ENCODE measurements around the gene NLRP11. TPM values are rescaled to one million over a fixed set of nuclear protein-coding genes. Genes with fewer than 3 reads are reported as not detected.

NLRP11 gene
- total RNA-seq, 1 experiment from 2014 or later, result 0.52 TPM

DNA sequence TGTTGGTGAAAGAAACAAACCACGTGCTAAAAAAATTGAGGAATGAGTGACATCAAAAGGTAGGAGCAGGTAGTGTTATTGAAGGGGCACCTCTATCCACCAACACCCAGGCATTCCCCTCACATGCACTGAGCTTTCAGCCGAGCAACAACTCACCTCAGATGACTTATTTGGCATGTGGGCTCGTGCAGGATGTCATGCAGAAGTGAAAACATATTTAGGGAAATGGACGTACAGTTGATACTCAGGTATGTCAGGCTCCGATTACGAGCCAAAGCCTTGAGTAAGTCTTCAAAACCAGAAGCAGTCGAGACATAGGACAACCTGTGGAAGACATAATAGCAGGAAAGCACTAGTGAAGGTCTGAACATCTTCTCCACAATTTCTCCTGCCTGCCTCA lies 30.4 kb downstream of the NLRP11 start:
- TF ChIP-seq, protein P1, sequence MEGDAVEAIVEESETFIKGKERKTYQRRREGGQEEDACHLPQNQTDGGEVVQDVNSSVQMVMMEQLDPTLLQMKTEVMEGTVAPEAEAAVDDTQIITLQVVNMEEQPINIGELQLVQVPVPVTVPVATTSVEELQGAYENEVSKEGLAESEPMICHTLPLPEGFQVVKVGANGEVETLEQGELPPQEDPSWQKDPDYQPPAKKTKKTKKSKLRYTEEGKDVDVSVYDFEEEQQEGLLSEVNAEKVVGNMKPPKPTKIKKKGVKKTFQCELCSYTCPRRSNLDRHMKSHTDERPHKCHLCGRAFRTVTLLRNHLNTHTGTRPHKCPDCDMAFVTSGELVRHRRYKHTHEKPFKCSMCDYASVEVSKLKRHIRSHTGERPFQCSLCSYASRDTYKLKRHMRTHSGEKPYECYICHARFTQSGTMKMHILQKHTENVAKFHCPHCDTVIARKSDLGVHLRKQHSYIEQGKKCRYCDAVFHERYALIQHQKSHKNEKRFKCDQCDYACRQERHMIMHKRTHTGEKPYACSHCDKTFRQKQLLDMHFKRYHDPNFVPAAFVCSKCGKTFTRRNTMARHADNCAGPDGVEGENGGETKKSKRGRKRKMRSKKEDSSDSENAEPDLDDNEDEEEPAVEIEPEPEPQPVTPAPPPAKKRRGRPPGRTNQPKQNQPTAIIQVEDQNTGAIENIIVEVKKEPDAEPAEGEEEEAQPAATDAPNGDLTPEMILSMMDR (conservative IDR thresholded peaks at IDR 0.05; ENCODE audit: low read depth, low read length), result no peak
- TF ChIP-seq EZH2 (IDR thresholded peaks at IDR 0.05; ENCODE audit: borderline replicate concordance, low read depth, low read length, poor library complexity, severe bottlenecking), result no peak
- Histone ChIP-seq H3K27ac (ENCODE audit: low read depth, low read length, poor library complexity, severe bottlenecking) (no peak overlapping the region), H3K4me3 (ENCODE audit: low read depth, low read length, poor library complexity, severe bottlenecking) (no peak overlapping the region), H3K36me3 (ENCODE audit: insufficient read depth, low read length, poor library complexity, severe bottlenecking) (no peaks in the 10 kb centered on the region), H3K27me3 (replicated peaks; ENCODE audit: insufficient read depth, low read depth, low read length, poor library complexity) (no peaks in the 10 kb centered on the region), H3K4me1 (ENCODE audit: insufficient read depth, low read length, poor library complexity, severe bottlenecking) (no peaks in the 10 kb centered on the region), H3K9me3 (ENCODE audit: low read depth, low read length, poor library complexity, severe bottlenecking) (no peaks in the 10 kb centered on the region)
- POLR2A ChIA-PET (ENCODE audit: low non-redundant PET), result no interaction called here
- no peak for DNase-seq (ENCODE audit: low spot score)
- intact Hi-C loops (cut with micrococcal nuclease; ENCODE audit: unreplicated experiment), result no loop called here
- no TSS peak for BruUV-seq (replicated peaks)
- CTCF ChIA-PET, result no interaction called here

DNA sequence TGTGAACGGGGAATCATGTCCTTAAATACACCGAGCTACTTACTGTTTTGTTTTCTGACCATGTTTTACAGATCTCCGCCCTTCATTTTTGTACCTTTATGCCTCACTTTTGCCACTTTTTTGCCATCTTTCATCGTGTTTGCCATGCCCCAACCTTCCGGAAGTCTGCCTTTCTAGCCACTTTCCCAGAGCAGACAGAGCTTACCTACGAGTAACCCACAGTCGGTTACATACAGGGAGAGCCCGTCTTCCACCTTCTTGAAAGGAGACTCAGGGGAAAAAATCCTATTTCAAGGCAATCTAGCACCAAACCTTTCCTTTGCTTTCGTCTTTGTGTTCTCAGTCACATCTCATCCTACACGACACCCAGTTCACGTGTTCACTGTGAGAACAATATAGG lies 36.8 kb downstream of the NLRP11 start:
- H3K4me1 ChIP-seq (ENCODE audit: insufficient read depth, low read length, poor library complexity, severe bottlenecking), result no peaks in the 10 kb centered on the region
- ChIA-PET CTCF (no interaction called here), POLR2A (ENCODE audit: low non-redundant PET) (no interaction called here)
- intact Hi-C loops (cut with micrococcal nuclease; ENCODE audit: unreplicated experiment), result no loop called here
- no peak for TF ChIP-seq EZH2 (IDR thresholded peaks at IDR 0.05; ENCODE audit: borderline replicate concordance, low read depth, low read length, poor library complexity, severe bottlenecking)
- TF ChIP-seq, protein P1 (conservative IDR thresholded peaks at IDR 0.05; ENCODE audit: low read depth, low read length), result no peak
- BruUV-seq (replicated peaks), result no TSS peak
- no peak overlapping the region for H3K4me3 ChIP-seq (ENCODE audit: low read depth, low read length, poor library complexity, severe bottlenecking)
- no peaks in the 10 kb centered on the region for H3K36me3 ChIP-seq (ENCODE audit: insufficient read depth, low read length, poor library complexity, severe bottlenecking)
- DNase-seq (ENCODE audit: low spot score), result no peak
- H3K9me3 ChIP-seq (ENCODE audit: low read depth, low read length, poor library complexity, severe bottlenecking), result no peaks in the 10 kb centered on the region
- no peak overlapping the region for H3K27ac ChIP-seq (ENCODE audit: low read depth, low read length, poor library complexity, severe bottlenecking)
- no peaks in the 10 kb centered on the region for H3K27me3 ChIP-seq (replicated peaks; ENCODE audit: insufficient read depth, low read depth, low read length, poor library complexity)

DNA sequence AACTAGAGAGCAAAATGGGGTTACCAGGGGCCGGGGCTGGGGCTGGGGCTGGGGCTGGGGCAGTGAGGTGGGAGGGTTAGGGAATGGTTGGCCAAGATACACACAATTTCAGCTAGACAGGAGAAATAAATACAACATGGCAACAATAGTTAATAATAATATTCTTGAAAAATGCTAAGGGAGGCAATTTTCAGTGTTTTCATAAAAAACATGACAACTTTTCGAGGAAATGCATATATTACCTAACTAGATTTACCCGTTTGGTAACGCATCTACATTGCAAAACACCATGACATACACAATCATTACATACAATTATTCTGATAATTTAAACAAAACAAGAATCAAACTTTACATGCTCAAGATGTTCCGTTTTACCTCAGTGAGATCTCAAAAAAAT lies 50.7 kb downstream of the NLRP11 start:
- Histone ChIP-seq H3K27me3 (replicated peaks; ENCODE audit: insufficient read depth, low read depth, low read length, poor library complexity) (peaks cover 58% of the 10 kb centered on the region), H3K4me1 (ENCODE audit: insufficient read depth, low read length, poor library complexity, severe bottlenecking) (no peaks in the 10 kb centered on the region), H3K27ac (ENCODE audit: low read depth, low read length, poor library complexity, severe bottlenecking) (no peak overlapping the region), H3K4me3 (ENCODE audit: low read depth, low read length, poor library complexity, severe bottlenecking) (no peak overlapping the region), H3K36me3 (ENCODE audit: insufficient read depth, low read length, poor library complexity, severe bottlenecking) (no peaks in the 10 kb centered on the region), H3K9me3 (ENCODE audit: low read depth, low read length, poor library complexity, severe bottlenecking) (no peaks in the 10 kb centered on the region)
- BruUV-seq (replicated peaks), result no TSS peak
- POLR2A ChIA-PET (ENCODE audit: low non-redundant PET), result no interaction called here
- intact Hi-C loops (cut with micrococcal nuclease; ENCODE audit: unreplicated experiment), result no loop called here
- no peak for TF ChIP-seq EZH2 (IDR thresholded peaks at IDR 0.05; ENCODE audit: borderline replicate concordance, low read depth, low read length, poor library complexity, severe bottlenecking)
- TF ChIP-seq, protein P1 (conservative IDR thresholded peaks at IDR 0.05; ENCODE audit: low read depth, low read length), result no peak
- CTCF ChIA-PET, result no interaction called here
- DNase-seq (ENCODE audit: low spot score), result no peak

Data from A673 (cell line).